Activated CD8-positive, alpha-beta memory T cell treated with anti-CD3 and anti-CD28 coated beads for 4 hours (primary cell): ENCODE measurements around the gene KIF21A.

Experiments used
- DNase-seq, 2 donors: peaks; one replicate each; pipeline ENCODE4 v3.0.0-alpha.2; 2020; ENCODE audit warnings: low read depth in 2 of 2

Gene KIF21A

GRCh38 chr12:39431002-39431796, 11.7 kb downstream of the KIF21A start:
- no peak for DNase-seq

- no peak for DNase-seq
Observed at GRCh38 chr12:39429809-39430208, 13.1 kb downstream of the KIF21A start.

- DNase-seq = no peak
Observed at GRCh38 chr12:39427360-39427808, 15.5 kb downstream of the KIF21A start.

- DNase-seq = no peak
Observed at GRCh38 chr12:39426636-39427240, 16.2 kb downstream of the KIF21A start.

GRCh38 chr12:39420043-39420442, 22.9 kb downstream of the KIF21A start:
- no peak for DNase-seq

GRCh38 chr12:39419471-39419870, 23.4 kb downstream of the KIF21A start:
- DNase-seq = no peak

- DNase-seq = no peak
Observed at GRCh38 chr12:39417916-39418315, 25.0 kb downstream of the KIF21A start.

GRCh38 chr12:39413836-39414771, 28.8 kb downstream of the KIF21A start:
- no peak for DNase-seq

- no peak for DNase-seq
Observed at GRCh38 chr12:39412210-39412609, 30.7 kb downstream of the KIF21A start.

GRCh38 chr12:39406262-39406661, 36.7 kb downstream of the KIF21A start:
- no peak for DNase-seq

- DNase-seq = no peak
Observed at GRCh38 chr12:39405580-39405979, 37.3 kb downstream of the KIF21A start.

- DNase-seq = no peak
Observed at GRCh38 chr12:39404000-39404399, 38.9 kb downstream of the KIF21A start.

GRCh38 chr12:39403376-39403775, 39.5 kb downstream of the KIF21A start:
- no peak for DNase-seq

- DNase-seq = no peak
Observed at GRCh38 chr12:39402922-39403321, 40.0 kb downstream of the KIF21A start.

- no peak for DNase-seq
Observed at GRCh38 chr12:39401459-39401858, 41.5 kb downstream of the KIF21A start.

GRCh38 chr12:39395866-39396265, 47.1 kb downstream of the KIF21A start:
- DNase-seq = no peak

- DNase-seq = no peak
Observed at GRCh38 chr12:39393890-39394289, 49.0 kb downstream of the KIF21A start.

- DNase-seq = no peak
Observed at GRCh38 chr12:39393179-39393578, 49.7 kb downstream of the KIF21A start.

- DNase-seq = no peak
Observed at GRCh38 chr12:39392154-39392925, 50.6 kb downstream of the KIF21A start.

GRCh38 chr12:39390752-39391151, 52.2 kb downstream of the KIF21A start:
- DNase-seq = no peak

GRCh38 chr12:39389399-39390150, 53.3 kb downstream of the KIF21A start:
- no peak for DNase-seq
